B cell (primary cell): Measurements from ENCODE around the gene AQP6. TPM values are rescaled to one million over a fixed set of nuclear protein-coding genes. Genes with fewer than 3 reads are reported as not detected.

ENCODE experiments used
- ATAC-seq: fragments of 200-7000 bp; cut with Tn5 transposase; one replicate; pipeline ENCODE4 v1.10.0; 2021; ENCODE audit warnings: low read depth, mild to moderate bottlenecking, moderate number of reproducible peaks, moderate library complexity
- CTCF ChIA-PET: fragments of 350-600 bp; sonication (Branson Sonifier 250); formaldehyde crosslinking; loops from one replicate; lab custom pipeline; 2021; ENCODE audit warnings: antibody characterized with exemption, inconsistent platforms; lab: Charles Lee
- POLR2A ChIA-PET: fragments of 350-600 bp; sonication (Branson Sonifier 250); formaldehyde crosslinking; loops from one replicate; lab custom pipeline; 2021; ENCODE audit warnings: antibody characterized with exemption; lab: Charles Lee
- DNase-seq: peaks from one replicate; pipeline ENCODE4 v3.0.0; 2013
- H2AFZ ChIP-seq: 2 replicates; pipeline ENCODE4 v1.6.1; 2012; ENCODE audit warnings: mild to moderate bottlenecking, low read depth, low read length; ENCODE audit not compliant: insufficient read depth, poor library complexity, severe bottlenecking
- H3K27ac ChIP-seq, 2 donors: 1 replicate in 1 of 2; 2 replicates in 1 of 2; pipeline ENCODE4 v1.5.1; 2012 to 2013; ENCODE audit warnings: low read length in 2 of 2, mild to moderate bottlenecking in 2 of 2, moderate library complexity in 1 of 2
- H3K27me3 ChIP-seq, 4 experiments: fragments of 200-600 bp in 1 of 4; sonication (generic) in 1 of 4; replicated peaks in 1 of 4; 1 replicate in 2 of 4; 2 replicates in 2 of 4; pipeline versions ENCODE4 v1.6.1 to v1.7.0; 2013 to 2016; ENCODE audit warnings: low read length in 3 of 4, mild to moderate bottlenecking in 2 of 4, mixed read lengths in 1 of 4, moderate library complexity in 1 of 4; ENCODE audit not compliant: insufficient read depth in 4 of 4, control insufficient read depth in 3 of 4; ENCODE audit errors: control extremely low read depth in 1 of 4
- H3K36me3 ChIP-seq, 2 experiments: replicated peaks in 1 of 2; 1 replicate in 1 of 2; 2 replicates in 1 of 2; pipeline versions ENCODE4 v1.6.1 to v1.7.1; 2013; ENCODE audit warnings: low read length in 1 of 2; ENCODE audit not compliant: insufficient read depth in 2 of 2, control insufficient read depth in 1 of 2; ENCODE audit errors: control extremely low read depth in 1 of 2, extremely low read depth in 1 of 2
- H3K4me1 ChIP-seq, 2 donors: fragments of 200-600 bp in 1 of 2; sonication (generic) in 1 of 2; 1 replicate in 1 of 2; 2 replicates in 1 of 2; pipeline versions ENCODE4 v1.5.1 to v1.6.1; 2013 to 2017; ENCODE audit warnings: low read length in 2 of 2; ENCODE audit not compliant: control insufficient read depth in 2 of 2, insufficient read depth in 2 of 2
- H3K4me2 ChIP-seq: replicated peaks from 2 replicates; pipeline ENCODE3; 2012; ENCODE audit warnings: mild to moderate bottlenecking, low read depth, low read length; ENCODE audit not compliant: poor library complexity, severe bottlenecking
- H3K4me3 ChIP-seq, 5 experiments: fragments of 200-600 bp in 1 of 5; sonication (generic) in 1 of 5; 1 replicate in 3 of 5; 2 replicates in 2 of 5; pipeline versions ENCODE4 v1.5.1 to v1.7.0; 2011 to 2016; ENCODE audit warnings: low read length in 4 of 5, mild to moderate bottlenecking in 4 of 5, low read depth in 2 of 5, control low read depth in 1 of 5, moderate library complexity in 1 of 5; ENCODE audit not compliant: insufficient read depth in 1 of 5; ENCODE audit errors: control extremely low read depth in 1 of 5, extremely low read depth in 1 of 5
- H3K79me2 ChIP-seq: fragments of 200-600 bp; sonication (generic); one replicate; pipeline ENCODE4 v1.6.0; 2016; ENCODE audit warnings: low read length; ENCODE audit not compliant: control insufficient read depth, insufficient read depth
- H3K9ac ChIP-seq: fragments of 200-600 bp; sonication (generic); 2 replicates; pipeline ENCODE4 v1.6.1; 2017; ENCODE audit warnings: mild to moderate bottlenecking, low read length, moderate library complexity
- H3K9me3 ChIP-seq, 3 donors: one replicate each; pipeline versions ENCODE4 v1.6.1 to v1.7.1; 2013; ENCODE audit warnings: low read length in 2 of 3; ENCODE audit not compliant: control insufficient read depth in 2 of 3, insufficient read depth in 1 of 3; ENCODE audit errors: control extremely low read depth in 1 of 3
- H4K20me1 ChIP-seq: 2 replicates; pipeline ENCODE4 v1.6.0; 2012; ENCODE audit warnings: mild to moderate bottlenecking, low read length; ENCODE audit not compliant: insufficient read depth, control insufficient read depth, poor library complexity, severe bottlenecking
- H3K27ac Mint-ChIP-seq: one replicate; pipeline ENCODE4 v1.8.0; 2021; ENCODE audit warnings: mixed read lengths
- H3K27me3 Mint-ChIP-seq: one replicate; pipeline ENCODE4 v1.8.0; 2021; ENCODE audit warnings: mixed read lengths
- H3K4me1 Mint-ChIP-seq: one replicate; pipeline ENCODE4 v1.8.0; 2021; ENCODE audit warnings: mixed read lengths
- H3K4me3 Mint-ChIP-seq: one replicate; pipeline ENCODE4 v1.8.0; 2021; ENCODE audit warnings: mixed read lengths
- H3K9me3 Mint-ChIP-seq: one replicate; pipeline ENCODE4 v1.8.0; 2022; ENCODE audit warnings: mixed read lengths; ENCODE audit not compliant: insufficient read depth
- EZH2 ChIP-seq: IDR thresholded peaks from 2 replicates; pipeline ENCODE4 v1.6.1; 2012; ENCODE audit warnings: borderline replicate concordance, low read depth, mild to moderate bottlenecking, moderate library complexity, low read length; ENCODE audit not compliant: insufficient read depth, poor library complexity, severe bottlenecking
- WGBS: methylation state at CpG from one replicate; pipeline ENCODE4 v1.1.5; 2013; ENCODE audit warnings: missing lambda C conversion rate; ENCODE audit not compliant: insufficient coverage; 5-methylcytosine and 5-hydroxymethylcytosine counted together
- intact Hi-C: fragments of 100-400 bp; cut with micrococcal nuclease; formaldehyde crosslinking; loops from one replicate; pipeline ENCODE4 v1.10.0; 2022
- polyA plus RNA-seq: library from polyadenylated mRNA; depleted of rRNA; stranded (reverse); fragments of >200 nt; gene quantifications from 2 replicates; pipeline ENCODE4 v1.2.3, GENCODE V29; 2012
- total RNA-seq, 2 donors: library from RNA; stranded (reverse); fragments of 120-200 nt in 1 of 2; gene quantifications; 1 replicate in 1 of 2; 2 replicates in 1 of 2; pipeline versions ENCODE4 v1.2.3 to v1.2.4, GENCODE V29; 2013 to 2022
- TF ChIP-seq, protein P1 (sequence below): fragments of 200-600 bp; IDR thresholded peaks from one replicate; pipeline ENCODE4 v1.8.0; 2022; ENCODE audit warnings: antibody characterized with exemption, mild to moderate bottlenecking

The AQP6 gene
- total and polyA plus RNA-seq, 2 donors (not counting 1 experiment from before 2014, with no cell fraction given): not detected

GRCh38 chr12:49982246-49983087 is 9.7 kb downstream of the AQP6 start:
- no peaks in the 10 kb centered on the region for H3K79me2 ChIP-seq
- H3K9me3 ChIP-seq: no peaks in the 10 kb centered on the region
- Mint-ChIP-seq H3K27ac (no peak overlapping the region), H3K4me1 (no peaks in the 10 kb centered on the region), H3K9me3 (no peaks in the 10 kb centered on the region), H3K4me3 (no peak overlapping the region), H3K27me3 (no peaks in the 10 kb centered on the region)
- intact Hi-C loops: no loop called here
- WGBS: 82% methylated on average over 6 of the region's 7 CpGs
- no peaks in the 10 kb centered on the region for H3K36me3 ChIP-seq
- TF ChIP-seq, protein P1, sequence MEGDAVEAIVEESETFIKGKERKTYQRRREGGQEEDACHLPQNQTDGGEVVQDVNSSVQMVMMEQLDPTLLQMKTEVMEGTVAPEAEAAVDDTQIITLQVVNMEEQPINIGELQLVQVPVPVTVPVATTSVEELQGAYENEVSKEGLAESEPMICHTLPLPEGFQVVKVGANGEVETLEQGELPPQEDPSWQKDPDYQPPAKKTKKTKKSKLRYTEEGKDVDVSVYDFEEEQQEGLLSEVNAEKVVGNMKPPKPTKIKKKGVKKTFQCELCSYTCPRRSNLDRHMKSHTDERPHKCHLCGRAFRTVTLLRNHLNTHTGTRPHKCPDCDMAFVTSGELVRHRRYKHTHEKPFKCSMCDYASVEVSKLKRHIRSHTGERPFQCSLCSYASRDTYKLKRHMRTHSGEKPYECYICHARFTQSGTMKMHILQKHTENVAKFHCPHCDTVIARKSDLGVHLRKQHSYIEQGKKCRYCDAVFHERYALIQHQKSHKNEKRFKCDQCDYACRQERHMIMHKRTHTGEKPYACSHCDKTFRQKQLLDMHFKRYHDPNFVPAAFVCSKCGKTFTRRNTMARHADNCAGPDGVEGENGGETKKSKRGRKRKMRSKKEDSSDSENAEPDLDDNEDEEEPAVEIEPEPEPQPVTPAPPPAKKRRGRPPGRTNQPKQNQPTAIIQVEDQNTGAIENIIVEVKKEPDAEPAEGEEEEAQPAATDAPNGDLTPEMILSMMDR: no peak
- no peak for TF ChIP-seq EZH2
- no peaks in the 10 kb centered on the region for H3K27me3 ChIP-seq
- no peak overlapping the region for H2AFZ ChIP-seq
- ChIA-PET CTCF (interaction anchor here (0.6 to 1.8 kb wide), 3 partner anchors 8 to 1232 kb away, joined by 3 to 6 read pairs (median 4); no protein-coding TSS in a partner anchor), POLR2A (no interaction called here)
- no peaks in the 10 kb centered on the region for H3K4me1 ChIP-seq
- no peaks in the 10 kb centered on the region for H4K20me1 ChIP-seq
- ATAC-seq (no peak), DNase-seq (no peak)
- H3K9ac ChIP-seq: no peak overlapping the region
- H3K27ac ChIP-seq: no peak overlapping the region
- H3K4me2 ChIP-seq: no peak overlapping the region
- H3K4me3 ChIP-seq: no peak overlapping the region

- Histone ChIP-seq H3K79me2 (no peaks in the 10 kb centered on the region), H3K4me1 (no peaks in the 10 kb centered on the region), H3K27me3 (no peaks in the 10 kb centered on the region), H2AFZ (no peak overlapping the region), H3K4me3 (no peak overlapping the region), H3K36me3 (peaks cover 0 to 3% of the 10 kb centered on the region in 2 experiments), H3K9me3 (no peaks in the 10 kb centered on the region), H3K27ac (no peak overlapping the region), H3K9ac (no peak overlapping the region), H3K4me2 (no peak overlapping the region), H4K20me1 (no peaks in the 10 kb centered on the region)
- TF ChIP-seq, protein P1: no peak
- TF ChIP-seq EZH2: no peak
- DNase-seq (no peak), ATAC-seq (no peak)
- Mint-ChIP-seq H3K4me3 (no peak overlapping the region), H3K27ac (no peak overlapping the region), H3K9me3 (no peaks in the 10 kb centered on the region), H3K27me3 (no peaks in the 10 kb centered on the region), H3K4me1 (no peaks in the 10 kb centered on the region)
- POLR2A ChIA-PET: no interaction called here
- WGBS: 10% methylated on average over 6 of the region's 8 CpGs
- intact Hi-C loops: no loop called here
- CTCF ChIA-PET: interaction anchor here (0.9 to 1.8 kb wide), 2 partner anchors 17 to 18 kb away, joined by 3 to 6 read pairs; no protein-coding TSS in a partner anchor
These were observed 11.1 kb downstream of the AQP6 start for GRCh38 chr12:49983892-49984291.
